ENCODE results near the gene STK33. TPM values are rescaled to one million over a fixed set of nuclear protein-coding genes. Genes with fewer than 3 reads are reported as not detected.
"Not testable (repeated sequence)": the region's sequence is repeated elsewhere in the genome, so short reads cannot be mapped to it uniquely, and the experiment has no call there.

STK33 gene
- polyA plus RNA-seq, 4 donors: 15.9 to 30.6 (median 28.3) TPM

GRCh38 chr11:8545698-8546366 lies 48.2 kb downstream of the STK33 start:
- DNase-seq (ENCODE audit: low read depth in 4 of 4, low spot score in 3 of 4): no peak

GRCh38 chr11:8544807-8545206 lies 49.2 kb downstream of the STK33 start:
- no peak for DNase-seq (ENCODE audit: low read depth in 4 of 4, low spot score in 3 of 4)

- DNase-seq (ENCODE audit: low read depth in 4 of 4, low spot score in 3 of 4): no peak
Observed at GRCh38 chr11:8543278-8543677, 50.8 kb downstream of the STK33 start.

GRCh38 chr11:8541448-8541847 lies 52.6 kb downstream of the STK33 start:
- DNase-seq (ENCODE audit: low read depth in 4 of 4, low spot score in 3 of 4): no peak

GRCh38 chr11:8533332-8533731 lies 60.7 kb downstream of the STK33 start:
- peak in 1 of 4 donors; percentile 8 for DNase-seq (ENCODE audit: low read depth in 4 of 4, low spot score in 3 of 4)

GRCh38 chr11:8532475-8532874 lies 61.6 kb downstream of the STK33 start:
- DNase-seq (ENCODE audit: low read depth in 4 of 4, low spot score in 3 of 4): no peak

- no peak for DNase-seq (ENCODE audit: low read depth in 4 of 4, low spot score in 3 of 4)
Observed at GRCh38 chr11:8531982-8532381, 62.0 kb downstream of the STK33 start.

GRCh38 chr11:8531312-8531711 lies 62.7 kb downstream of the STK33 start:
- DNase-seq (ENCODE audit: low read depth in 4 of 4, low spot score in 3 of 4): peak in 2 of 4 donors; percentile 8 to 31

- DNase-seq (ENCODE audit: low read depth in 4 of 4, low spot score in 3 of 4): no peak
Observed at GRCh38 chr11:8527939-8528338, 66.1 kb downstream of the STK33 start.

- no peak for DNase-seq (ENCODE audit: low read depth in 4 of 4, low spot score in 3 of 4)
Observed at GRCh38 chr11:8523396-8523795, 70.6 kb downstream of the STK33 start.

- no peak for DNase-seq (ENCODE audit: low read depth in 4 of 4, low spot score in 3 of 4)
Observed at GRCh38 chr11:8512547-8512946, 81.5 kb downstream of the STK33 start.

- no peak for DNase-seq (ENCODE audit: low read depth in 4 of 4, low spot score in 3 of 4)
Observed at GRCh38 chr11:8503910-8504364, 90.1 kb downstream of the STK33 start.

GRCh38 chr11:8501836-8502235 lies 92.2 kb downstream of the STK33 start:
- DNase-seq (ENCODE audit: low read depth in 4 of 4, low spot score in 3 of 4): no peak

- no peak for DNase-seq (ENCODE audit: low read depth in 4 of 4, low spot score in 3 of 4)
Observed at GRCh38 chr11:8488395-8488794, 105.6 kb downstream of the STK33 start.

- no peak for DNase-seq (ENCODE audit: low read depth in 4 of 4, low spot score in 3 of 4)
Observed at GRCh38 chr11:8487261-8487660, 106.8 kb downstream of the STK33 start.

GRCh38 chr11:8484251-8484650 lies 109.8 kb downstream of the STK33 start:
- no peak for DNase-seq (ENCODE audit: low read depth in 4 of 4, low spot score in 3 of 4)

- DNase-seq (ENCODE audit: low read depth in 4 of 4, low spot score in 3 of 4): no peak
Observed at GRCh38 chr11:8480858-8481257, 113.2 kb downstream of the STK33 start.

GRCh38 chr11:8477680-8478079 lies 116.3 kb downstream of the STK33 start:
- DNase-seq (ENCODE audit: low read depth in 4 of 4, low spot score in 3 of 4): no peak

GRCh38 chr11:8477151-8477550 lies 116.9 kb downstream of the STK33 start:
- no peak for DNase-seq (ENCODE audit: low read depth in 4 of 4, low spot score in 3 of 4)

GRCh38 chr11:8467806-8468205 lies 126.2 kb downstream of the STK33 start:
- DNase-seq (ENCODE audit: low read depth in 4 of 4, low spot score in 3 of 4): not testable (repeated sequence)

- DNase-seq (ENCODE audit: low read depth in 4 of 4, low spot score in 3 of 4): not testable (repeated sequence)
Observed at GRCh38 chr11:8467356-8467755, 126.7 kb downstream of the STK33 start.

- not testable (repeated sequence) for DNase-seq (ENCODE audit: low read depth in 4 of 4, low spot score in 3 of 4)
Observed at GRCh38 chr11:8466884-8467283, 127.1 kb downstream of the STK33 start.
